Fibroblast of lung (primary cell): ENCODE results near the gene GRPEL2.

Experiments
- EZH2 ChIP-seq: IDR thresholded peaks from 2 replicates; pipeline ENCODE4 v1.5.1; 2012; ENCODE audit warnings: low read length, control low read depth, mild to moderate bottlenecking; ENCODE audit errors: missing control alignments
- TF ChIP-seq, protein P1 (sequence below), 2 donors: IDR thresholded peaks in 1 of 2; conservative IDR thresholded peaks in 1 of 2; 1 replicate in 1 of 2; 2 replicates in 1 of 2; pipeline ENCODE4 v1.5.1; 2011 to 2012; ENCODE audit warnings: low read length in 2 of 2, control low read depth in 1 of 2, inconsistent platforms in 1 of 2, low read depth in 1 of 2, mild to moderate bottlenecking in 1 of 2

DNA sequence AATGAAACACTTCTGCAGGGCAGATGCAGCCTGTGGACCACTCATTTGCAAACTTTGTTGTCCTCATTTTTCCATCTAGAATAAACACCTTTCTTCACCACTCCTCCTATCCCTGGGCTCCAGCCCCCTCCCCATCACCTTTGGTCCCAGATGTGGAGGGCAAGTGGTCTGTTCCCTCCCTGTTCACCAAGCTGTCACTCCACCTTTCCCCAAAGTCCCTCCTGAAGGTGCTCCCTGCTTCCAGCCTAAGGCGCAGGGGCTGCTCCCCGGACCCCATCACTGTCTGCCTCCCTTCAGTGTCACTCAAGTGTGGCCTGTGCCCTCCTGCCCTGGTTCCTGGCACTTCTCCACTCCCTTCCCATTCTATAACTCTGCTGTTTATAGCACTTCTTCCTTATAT is 19.4 kb downstream of the GRPEL2 start:
- TF ChIP-seq, protein P1, sequence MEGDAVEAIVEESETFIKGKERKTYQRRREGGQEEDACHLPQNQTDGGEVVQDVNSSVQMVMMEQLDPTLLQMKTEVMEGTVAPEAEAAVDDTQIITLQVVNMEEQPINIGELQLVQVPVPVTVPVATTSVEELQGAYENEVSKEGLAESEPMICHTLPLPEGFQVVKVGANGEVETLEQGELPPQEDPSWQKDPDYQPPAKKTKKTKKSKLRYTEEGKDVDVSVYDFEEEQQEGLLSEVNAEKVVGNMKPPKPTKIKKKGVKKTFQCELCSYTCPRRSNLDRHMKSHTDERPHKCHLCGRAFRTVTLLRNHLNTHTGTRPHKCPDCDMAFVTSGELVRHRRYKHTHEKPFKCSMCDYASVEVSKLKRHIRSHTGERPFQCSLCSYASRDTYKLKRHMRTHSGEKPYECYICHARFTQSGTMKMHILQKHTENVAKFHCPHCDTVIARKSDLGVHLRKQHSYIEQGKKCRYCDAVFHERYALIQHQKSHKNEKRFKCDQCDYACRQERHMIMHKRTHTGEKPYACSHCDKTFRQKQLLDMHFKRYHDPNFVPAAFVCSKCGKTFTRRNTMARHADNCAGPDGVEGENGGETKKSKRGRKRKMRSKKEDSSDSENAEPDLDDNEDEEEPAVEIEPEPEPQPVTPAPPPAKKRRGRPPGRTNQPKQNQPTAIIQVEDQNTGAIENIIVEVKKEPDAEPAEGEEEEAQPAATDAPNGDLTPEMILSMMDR (conservative IDR thresholded peaks at IDR 0.05 in 1 of 2, IDR thresholded peaks at IDR 0.05 in 1 of 2; ENCODE audit: low read depth in 1 of 2, low read length in 2 of 2): no peak
- no peak for TF ChIP-seq EZH2
